NT2/D1 (cell line): ENCODE measurements around the gene MLXIP.

Source experiments
- DNase-seq: peaks from one replicate; pipeline ENCODE4 v3.0.0-alpha.2; 2011; ENCODE audit warnings: low read depth, low spot score
- H3K27me3 ChIP-seq: 2 replicates; pipeline ENCODE4 v1.6.0; 2011; ENCODE audit warnings: mild to moderate bottlenecking; ENCODE audit not compliant: insufficient read length, insufficient read depth
- H3K36me3 ChIP-seq: 2 replicates; pipeline ENCODE4 v1.6.1; 2011; ENCODE audit warnings: mild to moderate bottlenecking, low read length, mixed read lengths; ENCODE audit not compliant: insufficient read depth, insufficient read length
- H3K4me1 ChIP-seq: 2 replicates; pipeline ENCODE4 v1.5.1; 2011; ENCODE audit not compliant: insufficient read depth, insufficient read length
- H3K4me3 ChIP-seq: 2 replicates; pipeline ENCODE4 v1.5.1; 2011; ENCODE audit warnings: low read depth; ENCODE audit not compliant: insufficient read length
- H3K9ac ChIP-seq: 2 replicates; pipeline ENCODE4 v1.6.0; 2011; ENCODE audit warnings: low read depth; ENCODE audit not compliant: insufficient read length
- H3K9me3 ChIP-seq: 2 replicates; pipeline ENCODE4 v1.5.1; 2011; ENCODE audit warnings: mild to moderate bottlenecking, low read length; ENCODE audit not compliant: insufficient read depth
- SUZ12 ChIP-seq: IDR thresholded peaks from 2 replicates; pipeline ENCODE4 v1.6.1; 2011; ENCODE audit not compliant: insufficient read length, insufficient read depth; ENCODE audit errors: extremely low read depth
- YY1 ChIP-seq: IDR thresholded peaks from 2 replicates; pipeline ENCODE4 v1.6.1; 2011; ENCODE audit not compliant: insufficient read length, insufficient read depth
- ZNF274 ChIP-seq: IDR thresholded peaks from 2 replicates; pipeline ENCODE4 v1.6.1; 2011; ENCODE audit warnings: mild to moderate bottlenecking, low read depth, low read length

The MLXIP gene

GRCh38 chr12:122062832-122063693 lies 15.5 kb upstream of the MLXIP start:
- TF ChIP-seq ZNF274 (no peak), SUZ12 (no peak), YY1 (no peak)
- DNase-seq = no peak
- H3K36me3 ChIP-seq = peaks cover 28% of the 10 kb centered on the region
- H3K4me1 ChIP-seq = peaks cover 20% of the 10 kb centered on the region
- no peaks in the 10 kb centered on the region for H3K9me3 ChIP-seq
- no peaks in the 10 kb centered on the region for H3K27me3 ChIP-seq
- peak overlapping the region; percentile 84 for H3K9ac ChIP-seq
- peak overlapping the region; percentile 13 for H3K4me3 ChIP-seq

GRCh38 chr12:122063694-122064024 lies 14.9 kb upstream of the MLXIP start:
- H3K9me3 ChIP-seq = no peaks in the 10 kb centered on the region
- peaks cover 30% of the 10 kb centered on the region for H3K36me3 ChIP-seq
- no peak overlapping the region for H3K9ac ChIP-seq
- DNase-seq = no peak
- peaks cover 20% of the 10 kb centered on the region for H3K4me1 ChIP-seq
- no peak overlapping the region for H3K4me3 ChIP-seq
- H3K27me3 ChIP-seq = no peaks in the 10 kb centered on the region
- no peak for TF ChIP-seq YY1
- TF ChIP-seq ZNF274 = no peak
- TF ChIP-seq SUZ12 = no peak

- H3K27me3 ChIP-seq = no peaks in the 10 kb centered on the region
Measured at GRCh38 chr12:122064025-122064777, 14.4 kb upstream of the MLXIP start.

GRCh38 chr12:122064780-122065588 lies 13.6 kb upstream of the MLXIP start:
- peak overlapping the region; percentile 52 for H3K4me3 ChIP-seq
- no peak for TF ChIP-seq SUZ12
- no peak for TF ChIP-seq YY1
- TF ChIP-seq ZNF274 = no peak
- H3K9ac ChIP-seq = peak overlapping the region; percentile 52
- H3K9me3 ChIP-seq = no peaks in the 10 kb centered on the region
- H3K36me3 ChIP-seq = peaks cover 26% of the 10 kb centered on the region
- no peak for DNase-seq
- H3K4me1 ChIP-seq = peaks cover 15% of the 10 kb centered on the region
- H3K27me3 ChIP-seq = no peaks in the 10 kb centered on the region

More at GRCh38 chr12:122064025-122064777, 14.4 kb upstream of the MLXIP start:
- Histone ChIP-seq H3K9me3 (no peaks in the 10 kb centered on the region), H3K9ac (peak overlapping the region; percentile 52), H3K36me3 (peaks cover 26% of the 10 kb centered on the region), H3K4me3 (peak overlapping the region; percentile 52), H3K4me1 (peaks cover 20% of the 10 kb centered on the region)
- DNase-seq = peak; percentile 87
- TF ChIP-seq SUZ12 (no peak), ZNF274 (no peak), YY1 (peak; percentile 57)

- Histone ChIP-seq H3K4me1 (peaks cover 9% of the 10 kb centered on the region), H3K27me3 (no peaks in the 10 kb centered on the region), H3K9ac (no peak overlapping the region), H3K4me3 (no peak overlapping the region), H3K36me3 (peaks cover 21% of the 10 kb centered on the region), H3K9me3 (no peaks in the 10 kb centered on the region)
- no peak for TF ChIP-seq ZNF274
- TF ChIP-seq YY1 = no peak
- no peak for TF ChIP-seq SUZ12
- no peak for DNase-seq
Measured at GRCh38 chr12:122067548-122067947, 11.0 kb upstream of the MLXIP start.

- Histone ChIP-seq H3K4me3 (no peak overlapping the region), H3K9me3 (no peaks in the 10 kb centered on the region), H3K9ac (no peak overlapping the region), H3K4me1 (peaks cover 5% of the 10 kb centered on the region), H3K36me3 (peaks cover 21% of the 10 kb centered on the region), H3K27me3 (no peaks in the 10 kb centered on the region)
- TF ChIP-seq ZNF274 (no peak), YY1 (no peak), SUZ12 (no peak)
- DNase-seq = no peak
Measured at GRCh38 chr12:122067966-122068365, 10.6 kb upstream of the MLXIP start.
